GM12873 (cell line): ENCODE results near the gene WDPCP.

Source experiments
- CTCF ChIP-seq: IDR thresholded peaks from 2 replicates; pipeline ENCODE4 v1.5.1; 2012; ENCODE audit warnings: low read depth, mild to moderate bottlenecking, moderate library complexity, low read length, control low read depth; ENCODE audit not compliant: insufficient read depth; ENCODE audit errors: missing control alignments

Gene WDPCP

DNA sequence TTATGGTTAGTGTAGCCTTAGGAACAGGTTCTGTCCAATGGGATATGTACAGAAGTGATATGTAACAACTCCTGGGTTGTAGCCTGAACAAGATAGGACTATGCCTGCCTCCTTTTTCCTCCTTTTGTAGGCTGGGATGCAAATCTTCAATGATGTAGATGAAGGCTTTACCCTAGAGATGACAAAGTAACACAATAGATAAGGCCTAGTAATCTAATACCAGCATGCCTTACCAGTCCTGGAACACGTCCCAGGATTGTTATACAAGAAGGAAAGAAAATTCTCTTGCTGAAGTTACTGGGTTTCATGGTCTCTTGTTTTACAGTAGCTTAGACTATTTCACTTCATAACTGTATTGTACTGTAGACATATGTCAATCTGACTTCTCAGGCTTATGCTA is 345.5 kb downstream of the WDPCP start:
- no peak for TF ChIP-seq CTCF

- no peak for TF ChIP-seq CTCF
Measured at GRCh38 chr2:63225964-63226686, 362.2 kb downstream of the WDPCP start.

- no peak for TF ChIP-seq CTCF
Measured at GRCh38 chr2:63218800-63219526, 369.3 kb downstream of the WDPCP start.

DNA sequence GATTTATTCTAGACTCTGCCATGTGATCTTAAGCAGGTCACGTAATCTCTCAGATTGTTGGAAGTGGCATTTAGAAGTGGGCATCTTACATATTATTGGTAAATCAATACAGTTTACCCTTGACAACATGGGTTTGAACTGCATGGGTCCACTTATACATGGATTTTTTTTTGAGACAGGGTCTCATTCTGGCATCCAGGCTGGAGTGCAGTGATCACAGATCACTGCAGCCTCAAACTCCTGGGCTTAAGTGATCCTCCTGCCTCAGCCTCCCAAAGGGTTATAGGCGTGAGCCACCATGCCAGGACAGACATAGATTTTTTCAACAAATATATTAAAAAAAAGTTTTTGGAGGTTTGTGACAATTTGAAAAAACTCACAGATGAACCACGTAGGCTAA is 393.0 kb downstream of the WDPCP start:
- TF ChIP-seq CTCF: no peak

- no peak for TF ChIP-seq CTCF
Measured at GRCh38 chr2:63194175-63194574, 394.1 kb downstream of the WDPCP start.

DNA sequence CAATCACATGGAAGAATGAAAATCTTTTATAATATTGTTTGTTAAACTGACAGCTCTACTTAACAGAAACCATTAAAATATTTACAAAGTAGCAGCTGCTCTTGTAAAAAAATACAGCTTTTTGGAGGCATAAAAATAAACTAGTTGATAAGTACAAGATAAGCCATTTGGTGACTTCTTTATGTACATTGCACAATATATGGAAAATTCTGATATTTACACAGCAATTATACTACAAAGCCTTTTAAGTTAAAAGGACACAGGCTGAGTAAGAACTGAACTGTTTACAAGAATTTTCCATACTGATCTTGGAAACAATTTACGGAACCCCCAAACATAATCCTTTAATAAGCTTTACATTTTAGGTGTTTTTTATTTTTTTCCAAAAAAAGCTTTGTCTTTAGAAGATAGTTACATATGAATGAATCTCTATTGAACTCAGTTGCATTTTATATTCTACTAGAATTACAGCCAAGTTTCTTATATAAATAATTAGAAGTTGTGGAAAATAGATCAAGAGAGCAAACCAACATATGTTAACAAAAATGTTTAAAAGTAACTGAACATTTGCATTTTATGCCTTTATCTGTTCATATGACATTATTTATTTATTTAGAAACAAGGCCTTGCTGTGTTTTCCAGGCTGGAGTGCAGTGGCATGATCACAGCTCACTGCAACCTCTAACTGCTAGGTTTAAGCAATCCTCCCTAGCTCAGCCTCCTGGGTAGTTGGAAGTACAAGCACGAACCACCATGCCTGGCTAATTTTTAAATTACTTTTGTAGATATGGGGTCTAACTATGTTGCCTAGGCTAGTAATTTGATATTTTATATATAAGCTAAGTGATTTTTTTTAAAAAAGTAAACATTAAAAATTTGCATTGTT is 395.1 kb downstream of the WDPCP start:
- no peak for TF ChIP-seq CTCF

DNA sequence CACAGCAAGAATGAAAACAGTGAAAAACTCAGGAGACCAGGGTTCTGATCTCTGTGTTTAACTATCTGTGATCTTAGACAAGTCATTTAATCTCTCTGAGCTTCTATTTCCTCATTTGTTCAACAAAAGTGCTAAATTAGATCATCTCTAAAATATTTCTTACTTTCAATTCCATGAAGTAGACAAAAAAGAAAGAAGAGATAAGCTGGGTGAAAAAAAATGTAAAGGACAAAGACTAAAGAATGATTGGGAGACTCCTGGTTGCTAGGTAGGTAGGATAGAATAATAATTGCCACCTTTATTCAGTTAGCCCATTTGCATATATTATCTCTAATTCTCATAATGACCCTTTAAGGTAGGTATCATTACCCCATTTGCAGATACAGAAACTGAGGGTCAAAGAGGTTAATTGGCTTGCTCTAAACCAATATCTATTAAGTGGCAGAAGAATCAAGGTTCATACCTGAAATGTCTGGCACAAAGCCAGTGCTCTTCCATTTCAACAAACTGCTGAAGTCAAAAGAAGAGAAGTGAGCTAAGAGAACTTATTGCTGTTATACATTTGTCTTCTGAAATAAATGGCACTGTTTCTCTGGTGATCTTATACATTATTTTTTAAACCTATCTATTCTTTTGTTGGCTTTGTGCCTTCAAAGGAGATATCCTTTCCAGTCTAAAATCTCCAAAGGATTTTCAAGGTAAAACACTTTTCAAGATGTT is 395.9 kb downstream of the WDPCP start:
- TF ChIP-seq CTCF: no peak
